ENCODE measurements around the gene USP36.

Gene USP36

DNA sequence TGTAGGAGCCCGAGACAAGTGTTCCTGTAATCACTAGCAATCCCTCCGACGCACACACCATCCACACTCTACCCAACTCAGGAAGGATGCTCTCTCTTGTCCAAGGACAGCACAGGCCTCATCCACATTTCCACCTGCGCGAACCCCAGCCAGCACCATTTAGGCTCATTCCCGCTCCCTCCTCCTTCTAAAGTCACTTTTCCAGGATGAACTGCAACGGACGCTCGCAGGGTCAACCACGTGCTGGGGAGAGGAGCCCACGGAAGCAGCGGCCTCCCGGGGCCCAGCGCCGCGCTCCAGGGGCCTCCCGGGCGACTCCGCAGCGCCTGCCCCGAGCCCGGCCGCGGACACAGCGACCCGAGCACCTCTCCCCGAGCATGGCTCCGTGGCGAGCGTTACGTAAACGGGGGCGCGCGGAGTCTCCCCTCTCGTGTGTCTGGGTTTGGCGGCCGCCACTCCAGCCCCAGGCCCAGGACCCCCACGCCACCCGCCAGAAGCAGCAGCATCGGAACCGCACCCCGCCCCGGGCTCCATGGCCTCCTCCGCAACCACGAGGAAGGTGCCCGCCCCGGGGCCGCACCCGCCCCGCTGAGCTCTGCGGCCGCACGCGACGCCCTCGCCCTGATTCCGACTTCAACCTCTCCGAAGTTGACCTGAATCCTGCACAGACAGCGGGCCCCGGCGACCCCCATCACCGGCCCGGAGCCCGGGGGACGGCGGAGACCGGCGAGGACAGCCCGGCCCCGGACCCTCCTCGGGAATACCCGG lies 668 bp downstream of the USP36 start:
- in situ Hi-C loops (cut with MboI; ENCODE audit: low sequenced_read_pairs): no loop called here

DNA sequence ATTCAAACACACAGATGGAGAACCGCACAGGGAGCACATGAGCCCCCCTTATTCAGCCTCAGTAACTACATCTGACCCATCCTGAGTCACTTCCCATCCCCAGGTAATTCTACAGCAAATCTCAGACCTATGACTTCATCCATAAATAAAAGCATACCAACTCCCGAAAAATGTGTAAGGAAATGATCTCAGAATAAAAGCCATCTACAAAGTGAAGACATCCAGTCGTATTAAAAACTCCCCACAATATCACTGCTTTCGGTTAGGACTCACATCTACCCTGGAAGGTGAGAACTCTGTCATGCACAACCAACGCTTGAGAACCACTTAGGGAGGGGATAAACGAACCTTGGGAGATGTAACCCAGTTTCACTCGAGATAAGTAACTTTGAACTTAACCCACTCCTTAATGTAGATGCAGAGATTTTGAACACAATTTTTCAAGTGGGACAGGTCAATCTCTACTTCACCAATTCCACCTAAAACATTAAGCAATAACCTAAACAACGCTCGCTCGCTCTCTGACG lies 1.3 kb downstream of the USP36 start:
- in situ Hi-C loops (cut with MboI; ENCODE audit: low sequenced_read_pairs): no loop called here

DNA sequence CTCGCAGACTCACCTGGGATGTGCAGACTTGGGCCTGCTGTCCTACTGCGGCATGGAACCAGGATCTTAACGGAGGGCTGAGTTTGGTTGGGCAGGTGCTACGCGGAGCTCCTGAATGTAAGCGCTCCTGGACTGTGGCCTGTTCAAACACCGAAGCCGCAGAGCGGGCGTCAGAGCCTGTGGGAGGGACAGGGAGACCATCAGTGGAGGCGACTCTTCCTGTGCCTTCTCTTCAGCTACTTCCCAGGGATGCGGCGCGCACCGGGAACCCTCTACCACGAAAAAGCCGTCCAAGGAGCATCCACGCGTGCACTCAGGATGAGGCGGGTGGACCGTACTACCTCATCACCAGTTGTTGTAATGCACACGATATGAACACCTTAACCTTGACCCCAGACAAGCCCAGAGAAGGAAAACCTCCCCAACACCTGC lies 2.0 kb downstream of the USP36 start:
- in situ Hi-C loops (cut with MboI; ENCODE audit: low sequenced_read_pairs): no loop called here

DNA sequence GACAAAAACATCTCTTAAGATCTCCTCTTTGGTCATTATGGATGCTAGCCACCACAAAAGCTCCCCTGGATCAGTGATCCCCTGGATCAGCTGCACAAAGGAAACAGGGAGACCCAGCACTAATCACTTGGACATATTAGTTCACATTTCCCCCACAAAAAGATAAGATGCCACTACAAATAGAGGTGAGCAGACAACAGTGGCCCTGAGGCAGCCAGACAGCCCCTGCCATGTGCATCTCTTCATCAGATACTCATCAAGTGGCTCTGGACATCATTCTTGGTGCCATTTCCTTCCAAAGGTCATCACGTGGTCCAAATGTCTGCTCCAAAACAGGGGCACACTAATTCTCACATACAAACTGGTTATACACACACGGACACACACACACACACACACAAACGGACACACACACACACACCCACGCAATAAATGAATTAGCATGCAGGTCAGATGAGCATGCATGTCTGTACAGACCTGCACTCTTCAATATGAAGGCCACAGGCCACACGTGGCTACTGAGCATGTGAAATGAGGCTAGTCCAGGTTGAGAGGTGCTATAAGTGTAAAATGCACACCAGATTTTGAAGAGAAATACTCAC lies 4.1 kb downstream of the USP36 start:
- in situ Hi-C loops (cut with MboI; ENCODE audit: low sequenced_read_pairs): no loop called here

DNA sequence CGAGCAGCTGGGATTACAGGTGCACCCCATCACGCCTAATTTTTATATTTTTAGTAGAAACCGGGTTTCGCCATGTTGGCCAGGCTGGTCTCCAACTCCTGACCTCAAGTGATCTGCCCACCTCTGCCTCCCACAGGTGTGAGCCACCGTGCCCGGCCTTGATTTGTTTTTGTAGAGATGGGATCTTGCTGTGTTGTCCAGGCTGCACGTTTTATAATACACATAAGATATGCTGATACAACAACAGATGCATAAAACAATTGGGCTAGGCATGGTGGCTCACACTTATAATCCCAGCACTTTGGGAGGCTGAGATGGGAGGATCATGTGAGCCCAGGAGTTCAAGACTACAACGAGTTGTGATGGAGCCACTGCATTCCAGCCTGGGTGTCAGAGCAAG lies 6.0 kb downstream of the USP36 start:
- in situ Hi-C loops (cut with MboI; ENCODE audit: low sequenced_read_pairs): no loop called here

DNA sequence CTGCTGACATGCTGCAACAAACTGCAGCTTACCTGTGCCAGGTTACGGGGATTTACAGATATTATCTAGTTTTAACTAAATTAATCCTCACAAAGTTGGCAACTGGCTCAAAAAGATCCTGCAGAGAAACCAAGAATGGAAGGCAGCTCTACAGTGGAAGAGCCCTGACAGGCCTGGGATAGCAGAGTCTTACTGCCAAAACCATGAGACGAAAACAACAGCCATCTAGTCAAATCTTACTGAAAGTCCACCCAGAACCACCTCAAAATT lies 8.1 kb downstream of the USP36 start:
- in situ Hi-C loops (cut with MboI; ENCODE audit: low sequenced_read_pairs): no loop called here

DNA sequence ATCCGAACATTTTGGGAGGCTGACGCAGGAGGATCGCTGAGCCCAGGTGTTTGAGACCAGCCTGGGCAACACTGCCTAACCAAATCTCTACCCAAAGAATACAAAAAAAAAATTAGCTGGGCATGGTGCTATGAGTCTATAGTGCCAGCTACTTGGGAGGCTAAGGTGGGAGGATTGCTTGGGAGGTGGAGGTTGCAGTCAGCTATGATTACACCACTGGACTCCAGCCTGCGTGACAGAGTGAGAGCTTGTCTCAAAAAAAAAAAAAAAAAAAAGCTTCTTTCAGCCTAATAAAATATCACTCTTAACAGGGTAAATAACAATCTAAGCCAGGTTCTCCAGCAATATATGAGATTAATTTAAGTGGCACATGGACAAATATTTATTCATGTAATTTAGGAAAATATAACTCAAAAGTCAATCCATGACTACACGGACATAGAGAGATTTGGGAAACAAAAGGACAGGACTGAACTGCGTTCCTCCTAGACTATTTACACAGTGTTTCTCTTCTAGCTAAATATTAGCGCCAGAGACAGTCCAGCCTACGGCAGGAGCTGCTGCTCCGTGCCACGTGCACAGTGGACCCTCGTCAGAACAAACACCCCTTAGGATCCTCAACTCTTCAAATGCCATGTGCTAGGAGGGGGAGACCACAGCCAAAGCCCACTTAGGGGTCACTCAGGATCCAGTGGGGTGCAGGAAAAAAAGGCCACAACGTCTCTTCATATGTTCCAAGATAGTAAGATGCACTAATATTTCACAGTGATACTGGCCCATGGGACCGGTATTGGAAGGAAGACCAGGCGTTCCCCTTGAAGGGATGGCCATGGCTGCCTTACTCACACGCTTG lies 8.7 kb downstream of the USP36 start:
- in situ Hi-C loops (cut with MboI; ENCODE audit: low sequenced_read_pairs): no loop called here

DNA sequence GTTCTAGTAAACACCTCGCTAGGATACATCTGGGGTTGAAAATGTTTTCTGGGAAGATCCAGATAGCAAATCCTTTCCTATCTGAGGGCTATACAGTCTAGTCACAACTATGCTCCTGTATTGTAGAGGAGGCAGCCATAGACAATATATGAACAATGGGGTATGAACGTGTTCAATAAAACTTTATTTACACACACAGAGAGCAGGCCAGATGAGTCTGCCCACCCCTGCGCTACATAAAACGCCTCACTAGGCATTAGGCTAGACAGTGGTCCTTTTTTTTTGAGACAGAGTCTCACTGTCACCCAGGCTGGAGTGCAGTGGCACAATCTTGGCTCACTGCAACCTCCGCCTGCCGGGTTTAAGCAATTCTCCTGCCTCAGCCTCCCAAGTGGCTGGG lies 11.1 kb downstream of the USP36 start:
- in situ Hi-C loops (cut with MboI; ENCODE audit: low sequenced_read_pairs): no loop called here

DNA sequence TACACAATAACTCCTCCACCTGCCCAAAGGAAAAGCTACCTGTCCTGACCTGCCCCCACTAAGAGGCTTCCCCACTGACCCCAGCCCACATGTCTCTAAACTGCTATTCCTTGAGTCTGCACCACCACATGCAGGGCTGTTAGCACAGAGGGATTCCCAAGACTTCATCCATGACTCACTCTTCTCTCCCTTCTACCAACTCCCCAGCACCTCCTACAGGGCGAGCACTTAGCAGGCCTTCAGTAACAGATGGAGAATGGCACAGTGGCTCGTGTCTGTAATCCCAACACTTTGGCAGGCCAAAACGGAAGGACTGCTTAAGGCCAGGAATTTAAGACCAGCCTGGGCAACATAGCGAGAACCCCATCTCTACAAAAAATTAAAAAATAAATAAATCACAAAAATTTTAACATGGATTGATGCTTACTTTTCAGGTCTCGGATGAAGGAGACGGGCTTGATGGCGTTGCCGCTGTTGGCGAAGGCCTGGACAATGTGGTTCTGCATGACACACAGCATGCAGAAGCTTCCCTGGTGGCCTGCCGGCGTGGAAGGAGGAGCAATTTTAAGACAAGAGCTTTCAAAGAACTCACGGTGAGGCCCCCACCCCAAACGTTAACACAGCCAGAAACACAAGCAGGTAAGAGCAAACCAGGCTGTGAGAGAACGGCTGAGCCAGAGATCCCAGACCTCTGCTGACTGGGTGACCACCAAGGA lies 12.0 kb downstream of the USP36 start:
- in situ Hi-C loops (cut with MboI; ENCODE audit: low sequenced_read_pairs): no loop called here

DNA sequence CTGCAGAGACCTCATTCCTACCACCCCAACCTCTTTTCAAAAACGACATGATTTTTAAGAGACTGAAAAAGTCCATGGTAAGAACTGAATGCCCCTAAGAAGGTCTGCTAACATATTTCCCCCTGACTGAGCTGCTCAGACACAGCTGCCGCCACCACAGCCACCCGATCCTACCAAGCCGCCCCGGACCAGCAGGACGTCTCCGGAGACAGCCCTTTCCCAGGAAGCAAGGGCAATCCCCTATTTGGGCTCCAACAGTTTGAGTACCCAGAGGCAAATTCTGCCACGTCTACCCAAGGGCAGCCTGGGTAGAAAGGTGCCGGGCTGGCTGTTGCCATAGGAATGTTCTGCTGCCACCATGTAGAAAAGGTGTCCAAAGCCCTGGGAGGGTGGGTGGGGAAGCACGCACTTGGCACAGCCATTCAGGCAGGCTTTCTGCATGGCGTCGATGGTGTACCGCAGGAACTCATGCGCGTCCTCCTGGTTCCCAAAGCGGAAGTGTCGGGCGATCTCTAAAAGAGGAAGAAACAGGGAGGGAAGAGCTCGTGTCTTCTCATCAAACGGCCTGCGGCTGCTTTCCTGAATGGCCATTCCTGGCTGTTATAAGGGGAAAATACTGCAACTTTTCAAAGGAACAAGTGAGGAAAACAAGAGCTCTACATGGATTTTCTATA lies 13.6 kb downstream of the USP36 start:
- in situ Hi-C loops (cut with MboI; ENCODE audit: low sequenced_read_pairs): no loop called here

DNA sequence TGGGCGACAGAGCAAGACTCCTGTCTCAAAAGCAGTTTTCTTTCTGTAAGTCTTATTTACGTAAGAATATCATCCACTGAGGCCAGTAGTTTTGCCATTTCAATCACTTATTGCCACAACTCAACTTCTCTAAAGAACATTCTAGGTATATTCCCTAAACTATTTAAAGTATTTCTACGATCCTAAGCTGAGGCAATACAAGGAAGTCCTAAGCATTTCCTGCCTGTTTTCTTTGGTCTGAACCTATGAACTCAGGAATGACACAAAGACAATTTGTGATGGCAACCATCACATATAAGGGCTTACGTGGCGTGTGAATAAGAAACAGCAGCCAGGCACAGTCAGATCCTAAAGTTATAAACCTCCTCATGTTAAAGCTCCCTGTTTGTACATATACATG lies 14.2 kb downstream of the USP36 start:
- in situ Hi-C loops (cut with MboI; ENCODE audit: low sequenced_read_pairs): no loop called here

DNA sequence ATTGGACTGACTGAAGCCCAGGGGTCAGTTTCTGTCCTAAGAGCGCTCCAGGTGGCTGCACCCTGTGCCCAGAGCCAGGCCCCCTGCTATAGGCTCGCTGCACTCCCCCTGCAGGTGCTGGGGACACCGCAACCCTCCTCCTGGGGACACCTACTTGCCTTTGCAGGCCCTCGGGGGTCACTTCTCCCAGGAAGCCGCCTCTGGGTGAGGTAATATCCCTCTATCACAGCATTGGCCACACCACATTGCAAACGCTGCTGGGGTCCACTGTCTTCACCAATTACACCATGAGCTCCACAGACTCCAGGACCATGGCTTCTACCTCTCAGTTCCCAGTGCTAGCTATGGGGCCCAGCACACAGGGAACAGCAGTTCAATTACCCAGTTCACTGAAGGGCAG lies 14.9 kb downstream of the USP36 start:
- in situ Hi-C loops (cut with MboI; ENCODE audit: low sequenced_read_pairs): no loop called here

DNA sequence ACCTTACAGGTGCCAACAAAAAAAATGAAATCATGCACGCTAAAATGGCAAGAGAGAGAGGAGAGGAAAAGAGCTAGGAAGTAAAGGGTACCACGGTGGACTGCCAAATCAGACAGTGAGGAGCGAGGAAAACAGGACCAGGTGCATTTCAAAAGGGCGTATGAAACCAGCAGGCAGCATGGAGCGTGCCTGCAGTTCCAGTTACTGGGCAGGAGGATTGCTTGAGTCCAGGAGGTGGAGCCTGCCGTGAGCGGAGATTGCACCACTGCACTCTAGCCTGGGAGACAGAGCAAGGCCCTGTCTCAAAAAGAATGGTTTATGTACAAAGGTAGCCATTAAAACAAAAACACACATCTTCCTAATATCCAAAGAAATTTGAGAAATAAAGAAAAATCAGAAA lies 16.4 kb downstream of the USP36 start:
- in situ Hi-C loops (cut with MboI; ENCODE audit: low sequenced_read_pairs): no loop called here

DNA sequence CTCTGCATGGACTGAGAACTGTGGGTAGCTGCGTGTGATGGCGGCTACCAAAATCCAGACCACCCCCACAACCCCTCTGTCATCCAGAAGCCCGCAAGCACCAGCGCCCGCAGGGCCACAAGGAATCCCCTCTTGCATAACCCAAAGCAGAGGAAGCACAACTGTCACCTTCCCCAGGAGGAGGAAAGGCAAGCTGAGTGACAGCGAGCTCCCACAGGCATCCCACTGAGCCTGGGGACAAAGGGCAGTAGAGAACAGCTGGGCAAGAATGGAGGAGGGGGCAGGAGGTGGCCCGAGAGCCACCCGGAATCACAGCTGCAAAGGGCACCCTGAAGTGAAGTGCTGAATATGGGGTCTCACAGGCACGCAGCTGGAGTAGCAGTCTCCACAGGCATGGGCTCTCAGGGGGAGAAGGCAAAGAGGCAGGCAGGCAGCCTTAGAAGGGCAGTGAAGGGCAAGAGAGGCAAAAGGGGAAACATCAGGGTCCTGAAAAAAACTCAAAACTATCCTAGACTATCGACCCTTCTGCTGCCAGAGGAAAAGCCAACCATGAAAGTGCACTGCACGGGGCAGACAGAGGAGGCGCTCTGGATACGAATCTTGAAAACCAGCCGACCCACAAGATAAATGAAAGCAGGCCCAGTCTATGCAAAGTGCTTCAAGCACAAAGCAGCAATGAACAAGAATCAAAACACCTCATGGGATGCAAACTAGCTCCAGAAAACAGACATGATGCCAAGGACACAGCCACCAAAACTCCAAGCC lies 17.1 kb downstream of the USP36 start:
- in situ Hi-C loops (cut with MboI; ENCODE audit: low sequenced_read_pairs): no loop called here

DNA sequence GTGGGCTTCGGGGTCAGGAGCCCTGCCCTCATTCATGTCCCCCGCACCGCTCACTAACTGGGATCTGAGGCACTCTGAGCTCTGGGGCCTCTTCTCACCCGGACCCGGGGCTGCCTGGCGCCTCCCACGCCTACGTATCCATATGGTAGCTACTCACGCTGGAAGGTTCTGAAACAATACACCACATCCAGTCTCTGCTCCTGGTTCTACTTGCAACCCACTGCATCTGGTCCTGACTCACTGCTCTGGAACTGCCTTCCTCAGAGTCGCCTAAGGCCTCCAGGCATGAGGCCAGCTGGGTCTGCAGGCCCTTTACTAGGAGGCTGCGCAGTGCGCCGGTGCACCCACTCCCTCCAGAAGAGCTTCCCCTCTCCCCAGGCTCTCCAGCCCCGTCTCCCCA lies 18.1 kb downstream of the USP36 start:
- in situ Hi-C loops (cut with MboI; ENCODE audit: low sequenced_read_pairs): no loop called here

DNA sequence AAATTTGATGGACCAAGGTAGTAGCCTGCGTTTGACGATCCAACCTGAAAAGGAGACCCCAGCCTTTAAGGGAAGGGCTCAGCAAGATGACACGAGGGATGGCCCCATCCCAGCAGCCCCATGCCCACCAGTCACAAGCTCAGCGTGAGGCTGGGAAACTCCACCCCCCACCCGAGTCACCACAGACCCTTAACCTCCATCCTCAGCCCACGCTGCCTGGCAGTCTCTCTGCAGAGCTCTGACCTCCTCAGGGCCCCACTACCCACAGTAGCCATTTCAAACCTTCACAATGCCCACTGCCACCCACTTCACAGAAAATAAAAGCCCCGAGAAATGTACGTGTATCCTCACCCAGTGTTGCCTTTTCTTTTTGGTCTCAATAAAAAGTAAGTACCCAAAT lies 18.7 kb downstream of the USP36 start:
- in situ Hi-C loops (cut with MboI; ENCODE audit: low sequenced_read_pairs): no loop called here

DNA sequence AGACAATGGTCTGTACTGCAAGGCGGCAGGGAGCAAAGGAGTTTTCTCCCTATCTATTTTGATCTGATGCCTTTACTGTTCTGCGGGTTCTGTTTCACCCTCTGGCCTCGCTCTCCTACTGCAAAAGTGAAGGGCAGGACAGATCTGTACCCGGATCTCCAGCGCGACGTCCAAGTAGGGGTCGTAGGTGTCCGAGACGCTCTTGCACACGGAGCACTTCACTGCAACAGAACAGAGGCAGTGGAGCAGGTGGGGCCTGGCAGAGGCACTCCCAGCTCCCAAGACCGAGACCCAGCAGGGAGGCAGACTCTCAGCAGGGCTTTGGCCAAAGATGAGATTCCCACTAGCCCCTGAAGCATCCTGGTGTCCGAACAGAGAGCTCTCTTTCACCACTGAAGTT lies 19.8 kb downstream of the USP36 start:
- in situ Hi-C loops (cut with MboI; ENCODE audit: low sequenced_read_pairs): no loop called here

DNA sequence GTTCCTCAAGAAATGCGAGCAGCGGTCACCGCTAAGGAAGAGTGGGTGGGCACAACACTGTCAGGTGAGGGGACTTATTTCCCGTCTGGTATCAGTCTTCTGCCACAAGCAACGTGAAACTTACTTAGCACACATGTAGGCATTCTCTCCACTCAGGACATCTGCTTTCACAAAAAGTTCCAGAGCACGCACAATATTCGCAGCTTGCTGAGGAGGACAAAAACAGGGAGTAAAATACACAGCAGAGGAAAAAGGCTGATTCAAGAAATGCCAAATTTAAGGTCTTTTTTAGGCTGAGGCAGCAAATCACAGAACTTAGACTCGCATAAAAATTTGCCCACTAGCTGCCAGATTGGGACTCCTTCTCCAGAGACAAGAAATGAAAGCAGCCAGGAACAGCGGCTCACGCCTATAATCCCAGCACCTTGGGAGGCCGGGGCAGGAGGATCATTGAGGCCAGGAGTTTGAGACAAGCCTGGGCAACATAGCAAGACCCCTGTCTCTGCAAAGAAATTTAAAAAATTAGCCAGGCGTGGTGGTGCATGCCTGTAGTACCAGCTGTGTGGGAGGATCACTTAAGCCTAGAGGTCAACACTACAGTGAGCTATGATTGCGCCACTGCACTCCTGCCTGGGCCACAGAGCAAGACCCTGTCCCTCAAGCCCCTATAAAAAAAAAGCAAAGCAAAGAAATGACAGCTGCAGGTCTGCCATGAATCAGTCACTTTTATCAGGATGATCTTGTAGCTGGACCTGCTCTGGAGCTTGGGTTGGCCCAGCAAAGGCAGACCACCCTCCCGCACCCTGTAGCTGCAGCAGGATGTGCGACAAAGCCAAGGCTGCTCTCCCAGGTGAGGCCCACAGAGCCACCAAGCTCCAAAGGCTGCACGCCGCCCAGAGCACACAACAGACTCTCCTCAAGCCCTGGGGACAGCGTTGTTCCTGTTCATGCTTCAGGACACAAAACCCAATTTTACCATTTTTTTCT lies 20.5 kb downstream of the USP36 start:
- in situ Hi-C loops (cut with MboI; ENCODE audit: low sequenced_read_pairs): no loop called here

DNA sequence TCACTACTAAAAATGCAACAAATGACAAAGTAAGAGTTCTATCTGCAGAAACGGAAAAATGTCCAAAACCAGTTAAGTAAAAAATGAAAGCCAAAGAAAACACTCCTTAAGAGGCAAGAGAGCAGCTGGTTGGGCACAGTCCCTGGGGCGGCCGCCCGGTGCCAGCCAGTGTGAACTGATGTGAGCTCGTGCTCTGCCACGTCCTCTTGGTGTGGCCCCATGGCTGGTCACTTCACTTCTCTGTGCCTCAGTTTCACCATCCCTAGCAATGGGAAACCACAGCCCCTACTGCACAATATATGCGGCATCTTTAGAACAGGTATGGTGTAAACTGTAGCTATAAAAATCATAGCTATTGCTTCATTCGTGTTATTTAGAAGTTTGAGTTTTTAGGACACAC lies 21.2 kb downstream of the USP36 start:
- in situ Hi-C loops (cut with MboI; ENCODE audit: low sequenced_read_pairs): no loop called here
